Astrocyte (in vitro differentiated cells and primary cell): Measurements from ENCODE around the gene ZNF771.

Experiments used
- CTCF ChIP-seq: IDR thresholded peaks from 2 replicates; pipeline ENCODE4 v1.5.1; 2011; ENCODE audit warnings: low read depth, mild to moderate bottlenecking, inconsistent platforms, low read length, moderate library complexity; ENCODE audit not compliant: insufficient read depth
- EZH2 ChIP-seq: IDR thresholded peaks from 2 replicates; pipeline ENCODE4 v1.6.1; 2012; ENCODE audit warnings: mild to moderate bottlenecking, low read length, inconsistent platforms; ENCODE audit not compliant: insufficient read depth

GRCh38 chr16:30372725-30373124 lies 34.7 kb upstream of the ZNF771 start:
- TF ChIP-seq EZH2: no peak
- no peak for TF ChIP-seq CTCF
